PFSK-1 (cell line): ENCODE measurements around the gene PLCD1.

Experiments used
- FOXP2 ChIP-seq: optimal IDR thresholded peaks from 2 replicates; pipeline ENCODE3; 2011; ENCODE audit warnings: borderline replicate concordance, control low read depth, inconsistent platforms; ENCODE audit not compliant: insufficient read depth; ENCODE audit errors: extremely low read length, extremely low read depth
- POLR2AphosphoS5 ChIP-seq: IDR thresholded peaks from 2 replicates; pipeline ENCODE4 v1.6.1; 2012; ENCODE audit warnings: low read depth, mild to moderate bottlenecking, control low read depth, low read length, moderate library complexity
- REST ChIP-seq, 2 experiments: IDR thresholded peaks; 2 replicates each; pipeline versions ENCODE4 v1.6.1 to v1.8.0; 2011 to 2012; ENCODE audit warnings: low read depth in 2 of 2, low read length in 2 of 2, control low read depth in 1 of 2, inconsistent platforms in 1 of 2, mild to moderate bottlenecking in 1 of 2, moderate library complexity in 1 of 2; ENCODE audit not compliant: insufficient read depth in 1 of 2
- SIN3A ChIP-seq: IDR thresholded peaks from 2 replicates; pipeline ENCODE4 v1.6.1; 2012; ENCODE audit warnings: mild to moderate bottlenecking, low read length, moderate library complexity, borderline replicate concordance; ENCODE audit not compliant: insufficient read depth
- TAF1 ChIP-seq: IDR thresholded peaks from 2 replicates; pipeline ENCODE4 v1.6.1; 2012; ENCODE audit warnings: low read length, control low read depth, borderline replicate concordance; ENCODE audit not compliant: insufficient read depth

DNA sequence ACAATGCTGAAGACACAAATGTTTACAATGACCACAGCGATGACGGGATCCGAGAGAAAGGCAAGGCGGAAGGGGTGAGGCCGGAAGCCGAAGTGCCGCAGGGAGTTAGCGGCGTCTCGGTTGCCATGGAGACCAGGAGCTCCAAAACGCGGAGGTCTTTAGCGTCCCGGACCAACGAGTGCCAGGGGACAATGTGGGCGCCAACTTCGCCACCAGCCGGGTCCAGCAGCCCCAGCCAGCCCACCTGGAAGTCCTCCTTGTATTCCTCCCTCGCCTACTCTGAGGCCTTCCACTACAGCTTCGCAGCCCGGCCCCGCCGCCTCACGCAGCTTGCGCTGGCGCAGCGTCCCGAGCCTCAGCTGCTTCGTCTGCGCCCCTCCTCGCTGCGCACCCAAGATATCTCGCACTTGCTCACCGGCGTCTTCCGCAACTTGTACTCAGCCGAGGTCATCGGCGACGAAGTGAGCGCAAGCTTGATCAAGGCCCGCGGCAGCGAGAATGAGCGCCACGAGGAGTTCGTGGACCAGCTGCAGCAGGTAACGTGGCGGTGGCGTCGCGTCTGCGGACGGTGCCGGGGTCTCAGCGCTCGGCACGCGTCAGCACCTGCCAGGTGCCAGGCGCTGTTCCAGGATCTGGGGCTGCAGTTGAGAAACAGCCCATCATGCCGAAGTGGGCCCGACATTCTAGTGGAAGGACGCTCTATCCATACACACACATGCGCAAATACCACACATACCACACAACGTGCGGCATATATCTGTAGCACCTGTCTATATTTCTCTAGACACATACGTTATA lies 9.9 kb upstream of the PLCD1 start, which contains the start of gene DLEC1:
- TF ChIP-seq POLR2AphosphoS5 (no peak), TAF1 (no peak), SIN3A (no peak), REST (IDR thresholded peaks at IDR 0.05; ENCODE audit: insufficient read depth in 1 of 2, low read depth in 2 of 2, low read length in 2 of 2) (no peak), FOXP2 (no peak)
